Measurements from ENCODE around the gene EDARADD. TPM values are rescaled to one million over a fixed set of nuclear protein-coding genes. Genes with fewer than 3 reads are reported as not detected.

The EDARADD gene
- total RNA-seq, 1 donor from 2014 or later, result 1.4 TPM

DNA sequence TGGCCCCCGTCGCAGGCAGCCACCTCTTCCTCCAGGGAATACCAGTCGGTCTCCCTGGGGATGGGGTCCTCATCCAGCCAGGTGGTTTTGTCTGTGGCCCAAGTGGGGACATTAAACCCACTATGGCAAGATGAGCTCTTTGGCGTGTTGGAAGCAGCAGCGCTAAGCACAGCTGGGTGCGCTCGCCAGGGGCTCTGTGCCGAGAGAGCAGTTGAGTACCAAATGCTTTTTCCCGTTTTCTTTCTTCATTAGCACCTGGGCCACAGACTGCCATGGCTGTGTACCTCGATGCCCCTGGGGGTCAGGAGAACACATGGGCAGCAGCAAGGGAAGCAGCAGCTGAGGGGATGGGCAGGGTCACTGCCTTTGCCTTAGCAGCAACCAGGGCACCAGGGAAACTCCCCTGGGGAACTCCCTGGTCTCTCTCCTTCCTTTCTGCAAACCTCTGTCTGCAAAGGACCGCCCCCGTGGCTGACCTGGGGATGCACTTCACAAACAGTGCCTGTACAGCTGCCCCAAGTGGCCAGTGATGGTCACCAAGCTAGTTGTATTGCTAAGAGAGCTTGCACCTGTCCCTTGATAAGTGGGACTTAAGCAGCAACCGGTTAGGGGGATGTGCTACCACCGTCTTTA, 31.1 kb downstream of the EDARADD start:
- Mint-ChIP-seq H3K36me3 (peaks cover 4% of the 10 kb centered on the region), H3K9me3 (peaks cover 8% of the 10 kb centered on the region), H3K27ac (no peak overlapping the region), H3K27me3 (ENCODE audit: insufficient read depth, low read depth) (peaks cover 11% of the 10 kb centered on the region), H3K4me1 (no peaks in the 10 kb centered on the region), H3K4me3 (no peak overlapping the region)
- Histone ChIP-seq H3K27me3 (no peaks in the 10 kb centered on the region), H4K20me1 (ENCODE audit: low read depth) (no peaks in the 10 kb centered on the region), H3K4me3 (no peak overlapping the region), H3K36me3 (no peaks in the 10 kb centered on the region), H3K79me2 (ENCODE audit: low read depth) (no peaks in the 10 kb centered on the region), H3K4me2 (no peak overlapping the region), H3K9me3 (ENCODE audit: low read depth) (no peaks in the 10 kb centered on the region), H2AFZ (replicated peaks) (no peak overlapping the region), H3K9ac (no peak overlapping the region), H3K4me1 (no peaks in the 10 kb centered on the region), H3F3A (ENCODE audit: low read depth) (no peaks in the 10 kb centered on the region), H3K27ac (no peak overlapping the region)
- TF ChIP-seq, protein P1, sequence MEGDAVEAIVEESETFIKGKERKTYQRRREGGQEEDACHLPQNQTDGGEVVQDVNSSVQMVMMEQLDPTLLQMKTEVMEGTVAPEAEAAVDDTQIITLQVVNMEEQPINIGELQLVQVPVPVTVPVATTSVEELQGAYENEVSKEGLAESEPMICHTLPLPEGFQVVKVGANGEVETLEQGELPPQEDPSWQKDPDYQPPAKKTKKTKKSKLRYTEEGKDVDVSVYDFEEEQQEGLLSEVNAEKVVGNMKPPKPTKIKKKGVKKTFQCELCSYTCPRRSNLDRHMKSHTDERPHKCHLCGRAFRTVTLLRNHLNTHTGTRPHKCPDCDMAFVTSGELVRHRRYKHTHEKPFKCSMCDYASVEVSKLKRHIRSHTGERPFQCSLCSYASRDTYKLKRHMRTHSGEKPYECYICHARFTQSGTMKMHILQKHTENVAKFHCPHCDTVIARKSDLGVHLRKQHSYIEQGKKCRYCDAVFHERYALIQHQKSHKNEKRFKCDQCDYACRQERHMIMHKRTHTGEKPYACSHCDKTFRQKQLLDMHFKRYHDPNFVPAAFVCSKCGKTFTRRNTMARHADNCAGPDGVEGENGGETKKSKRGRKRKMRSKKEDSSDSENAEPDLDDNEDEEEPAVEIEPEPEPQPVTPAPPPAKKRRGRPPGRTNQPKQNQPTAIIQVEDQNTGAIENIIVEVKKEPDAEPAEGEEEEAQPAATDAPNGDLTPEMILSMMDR (IDR thresholded peaks at IDR 0.05), result no peak
- TF ChIP-seq EZH2phosphoT487 (IDR thresholded peaks at IDR 0.05) (no peak), EZH2 (IDR thresholded peaks at IDR 0.05) (no peak)
- DNase-seq (ENCODE audit: low spot score), result no peak

DNA sequence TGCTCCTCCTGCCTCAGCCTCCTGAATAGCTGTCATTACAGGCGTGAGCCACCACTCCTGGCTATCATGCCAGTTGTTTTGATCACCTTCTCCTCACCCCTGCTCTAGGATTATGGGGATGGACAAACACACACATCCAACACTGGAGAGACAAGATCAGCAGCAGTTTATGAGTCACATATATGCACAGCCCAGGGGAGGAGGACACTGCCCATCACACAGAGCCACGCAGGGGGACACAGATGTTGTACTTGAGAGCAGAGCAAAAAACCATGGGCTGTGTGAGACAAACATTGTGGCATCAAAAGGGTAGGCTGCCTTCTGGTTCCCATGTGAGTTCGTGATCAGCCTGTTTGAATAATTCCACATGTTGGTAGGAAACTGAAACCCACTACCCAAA, 32.1 kb downstream of the EDARADD start:
- H3K27me3 ChIP-seq, result no peaks in the 10 kb centered on the region
- no peaks in the 10 kb centered on the region for H3K36me3 ChIP-seq
- H4K20me1 ChIP-seq (ENCODE audit: low read depth), result no peaks in the 10 kb centered on the region
- DNase-seq (ENCODE audit: low spot score), result no peak
- H3K9me3 Mint-ChIP-seq, result peaks cover 8% of the 10 kb centered on the region
- H3K27ac Mint-ChIP-seq, result no peak overlapping the region
- no peak overlapping the region for H3K4me3 ChIP-seq
- no peak overlapping the region for H3K27ac ChIP-seq
- no peaks in the 10 kb centered on the region for H3K9me3 ChIP-seq (ENCODE audit: low read depth)
- H3K79me2 ChIP-seq (ENCODE audit: low read depth), result no peaks in the 10 kb centered on the region
- TF ChIP-seq EZH2 (IDR thresholded peaks at IDR 0.05), result no peak
- TF ChIP-seq, protein P1 (IDR thresholded peaks at IDR 0.05), result no peak
- TF ChIP-seq EZH2phosphoT487 (IDR thresholded peaks at IDR 0.05), result no peak
- no peak overlapping the region for H3K4me3 Mint-ChIP-seq
- no peaks in the 10 kb centered on the region for H3K4me1 Mint-ChIP-seq
- H3F3A ChIP-seq (ENCODE audit: low read depth), result no peaks in the 10 kb centered on the region
- no peaks in the 10 kb centered on the region for H3K4me1 ChIP-seq
- peaks cover 4% of the 10 kb centered on the region for H3K36me3 Mint-ChIP-seq
- H2AFZ ChIP-seq (replicated peaks), result no peak overlapping the region
- H3K27me3 Mint-ChIP-seq (ENCODE audit: insufficient read depth, low read depth), result peaks cover 11% of the 10 kb centered on the region
- H3K9ac ChIP-seq, result no peak overlapping the region
- H3K4me2 ChIP-seq, result no peak overlapping the region

DNA sequence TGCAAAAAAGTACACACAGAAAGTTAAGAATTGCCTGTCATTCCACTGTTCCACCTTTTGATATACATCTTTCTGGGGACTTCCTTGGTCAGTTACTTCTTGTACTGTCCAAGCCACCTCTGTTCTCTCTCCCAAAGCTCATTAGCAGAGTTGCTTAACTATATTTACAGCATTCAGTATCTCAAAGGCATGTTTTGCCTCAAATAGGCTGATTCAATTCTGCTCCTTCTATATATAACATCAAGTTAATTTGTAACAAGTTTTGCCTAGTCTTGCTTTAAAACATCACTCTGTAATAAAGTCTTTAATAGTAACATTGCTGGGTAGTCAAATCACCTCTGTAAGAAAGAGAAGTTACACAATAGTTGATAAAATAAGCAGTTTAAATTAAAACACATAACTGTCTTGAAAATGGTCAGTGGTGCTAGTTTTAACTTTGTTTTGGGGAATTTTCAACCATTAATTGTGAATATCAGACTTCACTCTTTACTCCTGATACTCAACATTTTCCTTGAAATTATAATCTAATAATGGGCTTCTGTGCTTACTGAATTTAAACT, 35.7 kb downstream of the EDARADD start:
- peaks cover 4% of the 10 kb centered on the region for H3K36me3 Mint-ChIP-seq

More for the DNA sequence above, 35.7 kb downstream of the EDARADD start:
- H3K4me1 Mint-ChIP-seq, result no peaks in the 10 kb centered on the region
- H3K4me1 ChIP-seq, result no peaks in the 10 kb centered on the region
- H3K4me3 Mint-ChIP-seq, result no peak overlapping the region
- H3K36me3 ChIP-seq, result no peaks in the 10 kb centered on the region
- H3K27ac ChIP-seq, result no peak overlapping the region
- TF ChIP-seq, protein P1 (IDR thresholded peaks at IDR 0.05), result no peak
- TF ChIP-seq EZH2 (IDR thresholded peaks at IDR 0.05) (no peak), EZH2phosphoT487 (IDR thresholded peaks at IDR 0.05) (no peak)
- no peak overlapping the region for H2AFZ ChIP-seq (replicated peaks)
- no peaks in the 10 kb centered on the region for H4K20me1 ChIP-seq (ENCODE audit: low read depth)
- no peak overlapping the region for H3K9ac ChIP-seq
- H3F3A ChIP-seq (ENCODE audit: low read depth), result no peaks in the 10 kb centered on the region
- H3K9me3 Mint-ChIP-seq, result peaks cover 8% of the 10 kb centered on the region
- DNase-seq (ENCODE audit: low spot score), result no peak
- H3K27me3 Mint-ChIP-seq (ENCODE audit: insufficient read depth, low read depth), result peaks cover 6% of the 10 kb centered on the region
- H3K79me2 ChIP-seq (ENCODE audit: low read depth), result no peaks in the 10 kb centered on the region
- H3K27ac Mint-ChIP-seq, result no peak overlapping the region
- H3K4me3 ChIP-seq, result no peak overlapping the region
- H3K9me3 ChIP-seq (ENCODE audit: low read depth), result no peaks in the 10 kb centered on the region
- no peak overlapping the region for H3K4me2 ChIP-seq
- no peaks in the 10 kb centered on the region for H3K27me3 ChIP-seq

Measured in neural progenitor cell (in vitro differentiated cells).